Measurements from ENCODE around the gene IFITM2. TPM values are rescaled to one million over a fixed set of nuclear protein-coding genes. Genes with fewer than 3 reads are reported as not detected.

The IFITM2 gene
- polyA plus RNA-seq, 4 donors, result 21.7 to 490 (median 51.9) TPM

GRCh38 chr11:353179-353873 lies 45.7 kb downstream of the IFITM2 start:
- peaks cover 0 to 44% (median 5%) of the 10 kb centered on the region in 3 donors for H3K4me1 ChIP-seq (ENCODE audit: control insufficient read depth in 3 of 3, insufficient read depth in 2 of 3, low read depth in 1 of 3, low read length in 2 of 3)
- WGBS, 3 donors, result 23 to 32% (median 29%) methylated on average over 16 of the region's 16 CpGs
- no peaks in the 10 kb centered on the region for H3K27me3 ChIP-seq (ENCODE audit: control insufficient read depth in 3 of 3, insufficient read depth in 3 of 3, low read length in 3 of 3)
- no peak for FAIRE-seq
- DNase-seq, result peak in 1 of 2 donors; percentile 59
- no peaks in the 10 kb centered on the region for H3K36me3 ChIP-seq (ENCODE audit: control insufficient read depth in 3 of 3, insufficient read depth in 2 of 3, low read depth in 1 of 3, low read length in 3 of 3)
- H3K4me3 ChIP-seq (ENCODE audit: low read depth in 1 of 3, low read length in 3 of 3), result no peak overlapping the region
- H3K27ac ChIP-seq (ENCODE audit: low read depth in 1 of 3, low read length in 2 of 3), result peak overlapping the region in 2 of 3 donors; percentile 72 to 90
- H3K9me3 ChIP-seq (ENCODE audit: control insufficient read depth in 2 of 2, insufficient read depth in 1 of 2, low read depth in 1 of 2, low read length in 1 of 2), result no peaks in the 10 kb centered on the region

- no peaks in the 10 kb centered on the region for H3K36me3 ChIP-seq (ENCODE audit: control insufficient read depth in 3 of 3, insufficient read depth in 2 of 3, low read depth in 1 of 3, low read length in 3 of 3)
- H3K4me3 ChIP-seq (ENCODE audit: low read depth in 1 of 3, low read length in 3 of 3), result peak overlapping the region; percentile 37 to 41 (median 41)
- H3K27me3 ChIP-seq (ENCODE audit: control insufficient read depth in 3 of 3, insufficient read depth in 3 of 3, low read length in 3 of 3), result peaks cover 0 to 2% (median 0%) of the 10 kb centered on the region in 3 donors
- H3K9me3 ChIP-seq (ENCODE audit: control insufficient read depth in 2 of 2, insufficient read depth in 1 of 2, low read depth in 1 of 2, low read length in 1 of 2), result peaks cover 0 to 9% of the 10 kb centered on the region in 2 donors
- no peak for FAIRE-seq
- peak overlapping the region; percentile 82 to 93 (median 91) for H3K27ac ChIP-seq (ENCODE audit: low read depth in 1 of 3, low read length in 2 of 3)
- peaks cover 0 to 30% (median 5%) of the 10 kb centered on the region in 3 donors for H3K4me1 ChIP-seq (ENCODE audit: control insufficient read depth in 3 of 3, insufficient read depth in 2 of 3, low read depth in 1 of 3, low read length in 2 of 3)
- WGBS, 3 donors, result 3 to 8% (median 7%) methylated on average over 35 to 76 of the region's 76 CpGs
- peak; percentile 83 to 96 for DNase-seq
These were observed 48.2 kb downstream of the IFITM2 start for GRCh38 chr11:355581-356458.

- WGBS, 3 donors, result 78 to 81% (median 78%) methylated on average over 6 of the region's 6 CpGs
- Histone ChIP-seq H3K9me3 (ENCODE audit: control insufficient read depth in 2 of 2, insufficient read depth in 1 of 2, low read depth in 1 of 2, low read length in 1 of 2) (peaks cover 0 to 17% of the 10 kb centered on the region in 2 donors), H3K4me1 (ENCODE audit: control insufficient read depth in 3 of 3, insufficient read depth in 2 of 3, low read depth in 1 of 3, low read length in 2 of 3) (peaks cover 0 to 24% (median 5%) of the 10 kb centered on the region in 3 donors), H3K4me3 (ENCODE audit: low read depth in 1 of 3, low read length in 3 of 3) (no peak overlapping the region), H3K27ac (ENCODE audit: low read depth in 1 of 3, low read length in 2 of 3) (no peak overlapping the region), H3K27me3 (ENCODE audit: control insufficient read depth in 3 of 3, insufficient read depth in 3 of 3, low read length in 3 of 3) (peaks cover 0 to 4% (median 0%) of the 10 kb centered on the region in 3 donors), H3K36me3 (ENCODE audit: control insufficient read depth in 3 of 3, insufficient read depth in 2 of 3, low read depth in 1 of 3, low read length in 3 of 3) (no peaks in the 10 kb centered on the region)
- DNase-seq, result no peak
- no peak for FAIRE-seq
These were observed 49.0 kb downstream of the IFITM2 start for GRCh38 chr11:356610-357009.

- Histone ChIP-seq H3K4me3 (ENCODE audit: low read depth in 1 of 3, low read length in 3 of 3) (no peak overlapping the region), H3K36me3 (ENCODE audit: control insufficient read depth in 3 of 3, insufficient read depth in 2 of 3, low read depth in 1 of 3, low read length in 3 of 3) (no peaks in the 10 kb centered on the region), H3K4me1 (ENCODE audit: control insufficient read depth in 3 of 3, insufficient read depth in 2 of 3, low read depth in 1 of 3, low read length in 2 of 3) (peaks cover 0 to 24% (median 5%) of the 10 kb centered on the region in 3 donors), H3K27ac (ENCODE audit: low read depth in 1 of 3, low read length in 2 of 3) (no peak overlapping the region), H3K27me3 (ENCODE audit: control insufficient read depth in 3 of 3, insufficient read depth in 3 of 3, low read length in 3 of 3) (peaks cover 0 to 4% (median 0%) of the 10 kb centered on the region in 3 donors), H3K9me3 (ENCODE audit: control insufficient read depth in 2 of 2, insufficient read depth in 1 of 2, low read depth in 1 of 2, low read length in 1 of 2) (peaks cover 0 to 22% of the 10 kb centered on the region in 2 donors)
- FAIRE-seq (no peak), DNase-seq (no peak)
- WGBS, 3 donors, result 85 to 94% (median 88%) methylated on average over 4 of the region's 4 CpGs
These were observed 50.0 kb downstream of the IFITM2 start for GRCh38 chr11:357582-357981.

- DNase-seq, result no peak
- Histone ChIP-seq H3K9me3 (ENCODE audit: control insufficient read depth in 2 of 2, insufficient read depth in 1 of 2, low read depth in 1 of 2, low read length in 1 of 2) (peaks cover 0 to 23% of the 10 kb centered on the region in 2 donors), H3K27me3 (ENCODE audit: control insufficient read depth in 3 of 3, insufficient read depth in 3 of 3, low read length in 3 of 3) (peaks cover 0 to 4% (median 0%) of the 10 kb centered on the region in 3 donors), H3K4me3 (ENCODE audit: low read depth in 1 of 3, low read length in 3 of 3) (no peak overlapping the region), H3K27ac (ENCODE audit: low read depth in 1 of 3, low read length in 2 of 3) (no peak overlapping the region), H3K4me1 (ENCODE audit: control insufficient read depth in 3 of 3, insufficient read depth in 2 of 3, low read depth in 1 of 3, low read length in 2 of 3) (peaks cover 0 to 17% (median 3%) of the 10 kb centered on the region in 3 donors), H3K36me3 (ENCODE audit: control insufficient read depth in 3 of 3, insufficient read depth in 2 of 3, low read depth in 1 of 3, low read length in 3 of 3) (no peaks in the 10 kb centered on the region)
- 57 to 78% (median 62%) methylated on average over 34 of the region's 34 CpGs for WGBS, 3 donors
- FAIRE-seq, result no peak
These were observed 50.6 kb downstream of the IFITM2 start for GRCh38 chr11:358129-358800.

Other genes starting within 250 kb of the IFITM2 start
- not detected for gene SCGB1C1, start 114.7 kb upstream of the IFITM2 start, polyA plus RNA-seq
- gene BET1L, start 100.4 kb upstream of the IFITM2 start, polyA plus RNA-seq, result 10 to 100 TPM; 30.4 to 58.2 (median 35.5) TPM
- gene RIC8A, start 100.1 kb upstream of the IFITM2 start, polyA plus RNA-seq, result 10 to 100 TPM; 57.8 to 64.3 (median 60.9) TPM
- 10 to 100 TPM; 15.9 to 46.7 (median 19.6) TPM for gene SIRT3, start 71.5 kb upstream of the IFITM2 start, polyA plus RNA-seq
- gene PSMD13, start 70.8 kb upstream of the IFITM2 start, polyA plus RNA-seq, result 100 to 1,000 TPM; 104 to 159 (median 149) TPM
- gene NLRP6, start 29.4 kb upstream of the IFITM2 start, polyA plus RNA-seq, result 10 to 100 TPM; 42.2 to 81.5 (median 58.7) TPM
- gene PGGHG, start 18.7 kb upstream of the IFITM2 start, polyA plus RNA-seq, result 100 to 1,000 TPM in 3 of 4 donors, 10 to 100 TPM in 1; 86.9 to 154 (median 122) TPM
- gene IFITM5, start 8.3 kb upstream of the IFITM2 start, polyA plus RNA-seq, result under 1 TPM in 1 of 4 donors, not detected in 3; 0.90 TPM
- 100 to 1,000 TPM in 2 of 4 donors, 10 to 100 TPM in 1, 1 to 10 TPM in 1; 8.9 to 520 (median 146) TPM for gene IFITM1, start 6.2 kb downstream of the IFITM2 start, polyA plus RNA-seq
- 1,000 to 10,000 TPM in 1 of 4 donors, 100 to 1,000 TPM in 2, 10 to 100 TPM in 1; 49.2 to 1,181 (median 147) TPM for gene IFITM3, start 13.0 kb downstream of the IFITM2 start, polyA plus RNA-seq
- 10 to 100 TPM in 1 of 4 donors, 1 to 10 TPM in 3; 4.5 to 23.8 (median 7.5) TPM for gene B4GALNT4, start 61.7 kb downstream of the IFITM2 start, polyA plus RNA-seq
- 100 to 1,000 TPM in 2 of 4 donors, 10 to 100 TPM in 2; 72.5 to 152 (median 111) TPM for gene PKP3, start 86.4 kb downstream of the IFITM2 start, polyA plus RNA-seq
- 100 to 1,000 TPM in 2 of 4 donors, 10 to 100 TPM in 2; 87.3 to 219 (median 156) TPM for gene SIGIRR, start 107.2 kb downstream of the IFITM2 start, polyA plus RNA-seq
- gene ANO9, start 134.2 kb downstream of the IFITM2 start, polyA plus RNA-seq, result 100 to 1,000 TPM in 3 of 4 donors, 10 to 100 TPM in 1; 84.7 to 363 (median 220) TPM
- 10 to 100 TPM in 3 of 4 donors, 1 to 10 TPM in 1; 9.5 to 20.3 (median 15.4) TPM for gene PTDSS2, start 142.5 kb downstream of the IFITM2 start, polyA plus RNA-seq
- gene RNH1, start 199.4 kb downstream of the IFITM2 start, polyA plus RNA-seq, result 100 to 1,000 TPM in 2 of 4 donors, 10 to 100 TPM in 2; 80.9 to 120 (median 100) TPM
- 100 to 1,000 TPM in 2 of 4 donors, 10 to 100 TPM in 2; 23.6 to 142 (median 92.7) TPM for gene HRAS, start 227.8 kb downstream of the IFITM2 start, polyA plus RNA-seq
- gene LRRC56, start 229.7 kb downstream of the IFITM2 start, polyA plus RNA-seq, result 1 to 10 TPM in 2 of 4 donors, under 1 TPM in 2; 0.54 to 2.7 (median 1.0) TPM

Measured in small intestine (tissue), 7 donors.